Adrenal gland (tissue), 5 donors: ENCODE data around the gene RAVER2.

Source experiments
- POLR2A ChIP-seq, 2 donors: fragments of 450-650 bp; IDR thresholded peaks; one replicate each; pipeline ENCODE4 v1.6.1; 2017; ENCODE audit warnings: antibody characterized with exemption in 2 of 2, mild to moderate bottlenecking in 2 of 2, moderate library complexity in 1 of 2
- TF ChIP-seq, protein P1 (sequence below), 6 experiments: fragments of 450-650 bp in 4 of 6; fragments of 200-600 bp in 2 of 6; sonication (generic) in 1 of 6; IDR thresholded peaks; 1 replicate in 5 of 6; 2 replicates in 1 of 6; pipeline versions ENCODE4 v1.5.1 to v1.8.0; 2016 to 2021; ENCODE audit warnings: antibody characterized with exemption in 6 of 6, mild to moderate bottlenecking in 2 of 6, moderate library complexity in 1 of 6
- donor health status: DM: no; HTN: no; CAD: no.

- no peak for TF ChIP-seq POLR2A (IDR thresholded peaks at IDR 0.05)
- TF ChIP-seq, protein P1, sequence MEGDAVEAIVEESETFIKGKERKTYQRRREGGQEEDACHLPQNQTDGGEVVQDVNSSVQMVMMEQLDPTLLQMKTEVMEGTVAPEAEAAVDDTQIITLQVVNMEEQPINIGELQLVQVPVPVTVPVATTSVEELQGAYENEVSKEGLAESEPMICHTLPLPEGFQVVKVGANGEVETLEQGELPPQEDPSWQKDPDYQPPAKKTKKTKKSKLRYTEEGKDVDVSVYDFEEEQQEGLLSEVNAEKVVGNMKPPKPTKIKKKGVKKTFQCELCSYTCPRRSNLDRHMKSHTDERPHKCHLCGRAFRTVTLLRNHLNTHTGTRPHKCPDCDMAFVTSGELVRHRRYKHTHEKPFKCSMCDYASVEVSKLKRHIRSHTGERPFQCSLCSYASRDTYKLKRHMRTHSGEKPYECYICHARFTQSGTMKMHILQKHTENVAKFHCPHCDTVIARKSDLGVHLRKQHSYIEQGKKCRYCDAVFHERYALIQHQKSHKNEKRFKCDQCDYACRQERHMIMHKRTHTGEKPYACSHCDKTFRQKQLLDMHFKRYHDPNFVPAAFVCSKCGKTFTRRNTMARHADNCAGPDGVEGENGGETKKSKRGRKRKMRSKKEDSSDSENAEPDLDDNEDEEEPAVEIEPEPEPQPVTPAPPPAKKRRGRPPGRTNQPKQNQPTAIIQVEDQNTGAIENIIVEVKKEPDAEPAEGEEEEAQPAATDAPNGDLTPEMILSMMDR (IDR thresholded peaks at IDR 0.05): no peak
These were observed 20.1 kb downstream of the RAVER2 start for GRCh38 chr1:64765012-64765411.
